Activated CD4-positive, alpha-beta T cell treated with anti-CD3 and anti-CD28 coated beads, Interleukin-2, amount 50 U/mL, for 4 hours (primary cell): ENCODE data around the gene RNF103.
"Not testable (repeated sequence)": the region's sequence is repeated elsewhere in the genome, so short reads cannot be mapped to it uniquely, and the experiment has no call there.

Experiments
- DNase-seq, 2 experiments: peaks; one replicate each; pipeline ENCODE4 v3.0.0-alpha.2; 2020

The RNF103 gene

DNA sequence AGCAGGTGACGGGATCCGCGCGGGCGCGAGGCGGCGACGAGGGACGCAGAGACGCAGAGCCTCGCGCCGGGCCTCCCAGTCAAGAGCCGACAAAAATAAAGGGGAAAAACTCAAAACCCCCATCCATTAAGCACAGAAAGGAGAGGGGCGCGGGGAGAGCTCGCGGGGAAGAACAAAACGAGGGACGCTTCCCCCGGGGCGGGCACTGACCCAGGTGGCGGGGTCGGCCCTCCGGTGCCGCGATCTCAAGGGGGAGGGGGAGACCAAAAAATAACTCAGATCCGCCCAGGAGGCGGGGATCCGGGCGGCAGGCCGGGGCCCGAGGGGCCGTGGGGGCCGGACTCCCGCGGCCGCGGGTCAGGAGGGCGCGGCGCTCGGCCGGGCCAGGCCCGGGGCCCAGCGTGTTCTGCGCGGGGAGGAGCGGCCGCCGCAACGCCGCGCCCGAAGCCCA lies 597 bp downstream of the RNF103 start:
- DNase-seq, result peak; percentile 11 to 13

GRCh38 chr2:86622519-86623042 lies 1.1 kb downstream of the RNF103 start:
- peak in 1 of 2 experiments; percentile 6 for DNase-seq

GRCh38 chr2:86621280-86621943 lies 2.3 kb downstream of the RNF103 start:
- DNase-seq, result no peak

GRCh38 chr2:86617738-86618137 lies 5.9 kb downstream of the RNF103 start:
- no peak for DNase-seq

DNA sequence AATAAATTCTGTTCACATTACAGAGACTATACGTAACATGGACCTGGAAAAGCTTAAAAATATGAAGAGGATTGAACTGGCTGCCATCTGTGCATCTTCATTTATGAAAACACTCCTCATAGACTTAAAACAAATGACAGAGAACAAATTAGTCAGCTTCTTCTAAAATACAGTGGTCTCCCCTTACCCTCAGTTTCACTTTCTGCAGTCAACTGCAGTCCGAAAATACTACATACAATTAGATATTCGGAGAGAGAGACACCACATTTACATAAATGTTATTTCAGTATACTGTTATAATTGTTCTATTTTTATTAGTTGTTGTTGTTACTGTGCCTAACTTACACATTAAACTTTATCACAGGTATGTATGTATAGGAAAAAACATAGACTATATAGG lies 6.5 kb downstream of the RNF103 start:
- DNase-seq, result no peak

DNA sequence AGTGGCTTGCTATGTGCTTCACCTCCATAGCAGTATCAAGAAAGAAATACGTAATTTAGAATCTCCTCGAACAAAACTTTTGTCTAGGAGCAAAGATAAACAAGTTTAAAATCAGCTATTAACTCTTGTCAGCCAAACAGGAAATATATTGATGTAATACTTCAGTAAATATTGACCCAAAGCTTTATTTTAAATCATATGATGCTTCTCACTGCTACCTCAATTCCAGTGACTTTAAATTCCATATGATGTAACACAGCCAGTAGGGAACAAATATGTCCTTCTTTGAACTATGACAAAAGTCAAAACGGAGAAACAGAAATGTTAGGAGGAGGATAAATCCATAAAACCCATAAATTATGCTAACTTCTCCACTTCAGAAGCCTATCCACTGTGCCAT lies 7.2 kb downstream of the RNF103 start:
- DNase-seq, result no peak

DNA sequence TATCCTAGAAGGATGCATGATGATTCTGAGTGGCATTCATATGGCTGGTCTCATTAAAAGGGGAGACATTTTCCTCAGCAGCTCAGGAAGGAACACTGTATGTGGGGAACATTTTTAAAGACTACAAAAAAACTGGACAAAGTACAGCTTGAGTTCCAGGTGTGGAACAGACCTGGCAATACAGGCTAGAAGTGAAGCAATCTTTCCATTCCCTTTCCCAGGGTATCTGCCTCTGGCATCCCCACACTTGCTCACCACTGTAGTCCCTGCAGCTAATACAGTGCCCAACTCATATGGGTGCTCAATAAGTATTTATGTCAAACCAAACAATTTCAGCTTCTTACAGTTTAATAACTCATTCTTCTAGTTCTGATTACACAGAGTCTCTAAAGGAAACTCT lies 8.1 kb downstream of the RNF103 start:
- no peak for DNase-seq

GRCh38 chr2:86613515-86613914 lies 10.2 kb downstream of the RNF103 start:
- no peak for DNase-seq

- DNase-seq, result no peak
Observed at GRCh38 chr2:86610871-86611270, 12.8 kb downstream of the RNF103 start.

GRCh38 chr2:86608832-86609410 lies 14.7 kb downstream of the RNF103 start:
- DNase-seq, result no peak

DNA sequence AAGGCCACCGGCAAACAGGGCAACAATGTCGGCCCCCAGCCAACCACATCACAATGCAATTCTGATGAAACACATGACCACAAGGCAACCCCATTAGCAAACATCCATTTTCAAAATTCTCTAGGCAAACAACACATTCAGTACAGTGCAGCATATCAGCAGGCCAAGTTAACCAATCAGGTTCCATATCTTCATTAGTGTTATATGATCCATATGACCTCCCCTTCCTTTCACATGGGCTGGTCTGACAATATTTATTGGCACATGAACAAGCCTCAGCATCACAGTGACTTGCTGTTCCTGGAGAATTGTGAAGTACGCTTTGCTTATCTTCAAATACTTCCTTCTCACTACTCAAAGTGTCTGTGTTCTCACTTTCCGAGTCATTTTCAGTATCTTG lies 19.8 kb downstream of the RNF103 start:
- DNase-seq, result no peak

DNA sequence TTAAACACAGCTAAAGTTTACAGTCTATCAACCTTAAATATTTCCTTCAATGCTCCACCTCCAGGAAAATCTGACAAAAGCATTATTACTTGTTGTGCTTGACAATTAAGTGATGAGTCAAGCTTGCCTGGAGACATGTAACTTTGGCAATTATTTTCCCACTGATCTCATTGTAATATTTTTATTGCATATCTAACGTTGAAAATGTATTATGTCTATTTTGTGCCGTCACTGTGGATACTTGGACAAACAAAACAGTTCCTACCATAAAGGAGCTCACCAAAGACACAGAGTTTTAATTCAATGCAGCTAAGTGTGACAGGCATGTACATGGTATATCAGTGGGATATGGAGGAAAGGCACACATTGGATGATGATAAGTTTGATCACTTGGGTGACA lies 24.7 kb downstream of the RNF103 start:
- DNase-seq, result no peak

DNA sequence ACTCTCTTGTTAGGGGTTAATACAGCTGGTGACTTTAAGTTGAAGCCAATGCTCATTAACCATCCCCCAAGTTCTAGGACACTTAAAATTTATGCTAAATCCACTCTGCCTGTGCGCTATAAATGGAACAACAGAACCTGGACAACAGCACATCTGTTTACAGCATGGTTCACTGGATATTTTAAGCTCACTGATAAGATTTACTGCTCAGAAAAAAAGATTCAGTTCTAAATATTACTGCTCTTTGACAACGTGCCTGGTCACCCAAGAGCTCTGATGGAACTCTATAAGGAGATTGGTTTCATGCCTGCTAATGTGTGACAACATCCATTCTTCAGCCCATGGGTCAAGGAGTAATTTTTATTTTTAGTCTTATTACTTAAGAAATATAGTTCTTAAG lies 27.5 kb downstream of the RNF103 start:
- DNase-seq, result no peak

GRCh38 chr2:86593266-86593665 lies 30.4 kb downstream of the RNF103 start:
- no peak for DNase-seq

DNA sequence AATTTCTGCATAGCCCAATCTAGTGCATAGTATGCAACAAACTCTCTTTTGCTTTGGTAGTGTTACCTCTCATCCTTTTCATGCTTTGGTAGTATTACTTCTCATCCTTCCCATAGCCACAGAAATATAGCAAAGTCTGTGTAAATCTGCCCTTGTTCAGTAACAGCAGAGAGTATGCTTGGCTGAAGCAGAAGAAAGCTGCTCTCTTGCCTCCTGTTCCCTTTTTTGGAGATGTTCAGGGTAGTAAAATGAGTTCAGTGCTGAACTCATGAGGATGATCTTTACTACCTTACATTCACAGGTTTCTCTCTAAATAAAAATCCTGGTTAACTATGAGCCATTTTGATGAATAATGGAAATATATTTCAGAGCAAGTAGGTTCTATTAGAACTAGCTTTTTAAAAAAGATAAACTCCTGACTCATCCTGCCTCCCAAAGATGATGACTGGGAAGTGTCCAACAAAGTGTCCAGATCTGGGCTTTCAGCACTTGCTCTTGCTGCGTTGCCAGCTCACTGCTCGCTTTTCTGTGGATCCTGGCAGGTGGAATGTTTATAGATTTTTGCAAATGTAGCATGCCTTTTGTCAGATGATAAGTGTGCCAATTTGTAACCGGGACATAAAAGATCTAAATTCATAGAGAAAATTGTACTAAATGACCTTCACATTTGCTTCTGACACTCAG lies 31.0 kb downstream of the RNF103 start:
- DNase-seq, result no peak

DNA sequence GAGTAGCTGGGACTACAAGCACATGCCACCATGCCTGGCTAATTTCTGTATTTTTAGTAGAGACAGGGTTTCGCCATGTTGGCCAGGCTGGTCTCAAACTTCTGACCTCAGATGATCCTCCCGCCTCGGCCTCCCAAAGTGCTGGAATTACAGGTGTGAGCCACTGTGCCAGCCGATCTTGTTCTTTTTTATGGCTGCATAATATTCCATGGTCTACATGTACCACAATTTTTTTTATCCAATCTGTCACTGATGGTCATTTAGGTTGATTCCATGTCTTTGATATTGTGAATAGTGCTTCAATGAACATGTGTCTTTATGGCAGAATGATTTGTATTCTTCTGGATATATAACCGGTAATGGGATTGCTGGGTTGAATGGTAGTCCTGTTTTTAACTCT lies 34.0 kb downstream of the RNF103 start:
- not testable (repeated sequence) for DNase-seq

DNA sequence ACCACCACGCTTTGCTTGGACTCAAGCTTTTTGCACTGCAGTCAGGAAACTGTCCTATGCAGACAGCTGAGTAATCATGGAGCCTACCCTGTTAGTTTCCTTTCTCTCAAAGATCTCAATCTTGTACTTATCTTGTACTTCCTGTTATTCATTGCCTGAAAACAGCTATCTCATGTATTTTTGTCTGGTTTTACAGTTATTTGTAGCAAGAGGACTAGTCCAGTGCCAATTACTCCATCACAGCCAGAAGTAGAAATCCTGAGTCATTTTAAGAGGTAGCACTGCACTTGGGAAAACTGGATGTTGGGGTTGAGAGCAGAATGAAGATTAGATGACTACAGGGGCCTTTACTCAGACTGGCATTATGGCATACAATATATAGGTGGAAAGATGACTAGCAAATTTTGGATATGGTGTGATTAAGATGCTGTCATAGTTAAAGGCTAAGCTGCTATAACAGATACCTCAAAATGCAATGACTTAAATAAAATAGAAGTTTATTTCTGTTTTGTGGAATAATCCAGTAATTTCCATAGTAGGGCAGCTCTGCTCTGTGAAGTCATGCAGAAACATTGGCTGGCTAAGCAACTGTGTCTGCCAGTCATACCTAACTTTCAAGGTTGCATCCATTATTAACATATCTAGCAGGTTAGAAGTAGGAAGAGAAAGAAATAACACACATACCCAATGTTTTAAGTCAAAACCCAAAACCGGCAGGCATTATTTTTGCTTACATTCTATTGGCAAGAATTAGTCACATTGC lies 39.3 kb downstream of the RNF103 start:
- DNase-seq, result no peak

DNA sequence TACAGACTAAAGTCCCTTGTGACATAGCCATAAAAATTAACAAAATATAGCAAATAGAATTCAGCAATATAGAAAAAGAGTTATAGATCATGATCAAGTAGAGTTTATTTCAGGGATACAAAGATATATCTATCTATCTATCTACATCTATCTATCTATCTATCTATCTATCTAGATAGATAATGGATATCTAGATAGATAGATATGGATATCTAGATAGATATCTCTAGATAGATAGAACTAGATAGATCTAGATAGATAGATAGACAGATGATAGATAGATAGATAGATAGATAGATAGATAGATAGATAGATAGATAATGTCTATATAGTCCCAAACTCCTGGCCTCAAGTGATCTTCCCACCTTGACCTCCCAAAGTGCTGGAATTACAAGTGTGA lies 43.1 kb downstream of the RNF103 start:
- no peak for DNase-seq

GRCh38 chr2:86577817-86578456 lies 45.7 kb downstream of the RNF103 start:
- DNase-seq, result no peak

- no peak for DNase-seq
Observed at GRCh38 chr2:86570059-86570458, 53.6 kb downstream of the RNF103 start.

DNA sequence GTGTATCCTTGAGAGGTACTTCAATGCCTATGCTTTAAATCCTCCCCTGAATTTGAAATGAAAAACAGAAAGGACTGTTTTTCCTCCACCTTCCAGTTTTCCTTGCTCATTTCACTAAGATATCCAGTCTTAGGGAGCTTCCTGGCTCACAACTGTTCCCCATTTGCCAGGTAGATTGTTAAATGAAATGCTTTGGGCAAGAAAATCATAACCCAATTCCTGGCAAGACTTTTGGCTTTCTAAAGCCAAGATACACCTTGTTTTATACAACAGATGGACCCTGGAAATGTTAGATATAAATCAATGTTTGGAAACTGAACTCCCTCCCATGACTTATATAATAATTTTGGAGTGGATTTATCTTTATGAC lies 56.9 kb downstream of the RNF103 start:
- DNase-seq, result no peak

- no peak for DNase-seq
Observed at GRCh38 chr2:86566158-86566820, 57.4 kb downstream of the RNF103 start.
